HG03175 (cell line): ENCODE measurements around the gene CMIP.

ENCODE experiments used
- ATAC-seq: cut with Tn5 transposase; IDR thresholded peaks from one replicate; pipeline ENCODE4 v1.9.1; 2021; ENCODE audit warnings: mild to moderate bottlenecking, moderate library complexity; ENCODE audit not compliant: unreplicated experiment

CMIP gene

DNA sequence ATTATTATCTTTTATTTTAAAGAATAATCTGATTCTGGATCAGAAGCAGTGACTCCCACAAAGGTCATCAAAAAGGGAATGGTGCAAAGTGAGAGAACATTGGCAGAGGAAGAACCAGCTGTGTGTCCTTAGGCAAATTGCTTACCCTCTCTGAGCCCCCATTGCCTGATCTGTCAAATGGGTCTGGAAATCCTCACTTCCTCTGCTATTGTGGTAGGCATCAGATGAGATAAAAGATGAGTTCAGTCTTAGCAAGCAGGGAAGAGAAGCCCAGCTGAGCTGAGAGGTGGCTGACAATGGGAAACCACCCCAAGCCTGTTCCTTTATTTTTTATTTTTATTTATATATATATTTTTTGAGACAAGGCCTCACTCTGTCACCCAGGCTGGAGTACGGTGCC, 310.2 kb downstream of the CMIP start:
- no peak for ATAC-seq

DNA sequence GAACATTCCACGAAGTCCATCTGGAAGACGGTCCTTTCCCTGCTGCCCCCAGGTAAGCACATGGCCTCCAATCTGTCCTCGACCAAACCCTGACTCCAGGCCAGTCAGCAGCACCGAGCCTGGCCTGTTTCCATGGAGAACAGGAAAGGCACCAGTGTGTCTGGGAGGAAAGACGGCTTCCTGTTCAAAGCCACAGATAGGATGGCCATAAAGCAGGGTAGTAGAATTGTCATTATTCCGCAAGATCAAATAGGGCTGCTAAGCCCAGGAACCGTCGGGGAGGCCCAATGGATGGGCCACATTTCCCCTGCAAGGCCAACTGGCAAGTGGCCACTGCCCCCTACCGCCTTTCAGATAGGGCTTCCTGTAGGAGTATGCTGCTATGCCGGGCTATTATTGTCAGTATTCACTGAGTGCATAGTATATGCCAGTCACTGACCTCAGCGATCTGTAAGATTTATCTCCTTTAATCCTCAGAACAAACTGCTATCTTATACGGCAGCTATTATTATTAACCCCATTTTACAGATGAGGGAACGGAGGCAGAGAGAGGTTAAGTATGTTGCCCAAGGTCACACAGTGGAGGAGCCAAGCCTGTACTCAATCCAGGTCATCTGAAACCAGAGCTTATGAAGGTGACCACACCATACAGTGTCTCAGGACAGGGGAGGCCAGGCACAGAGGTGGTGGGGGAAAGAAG, 311.5 kb downstream of the CMIP start:
- ATAC-seq, result no peak

DNA sequence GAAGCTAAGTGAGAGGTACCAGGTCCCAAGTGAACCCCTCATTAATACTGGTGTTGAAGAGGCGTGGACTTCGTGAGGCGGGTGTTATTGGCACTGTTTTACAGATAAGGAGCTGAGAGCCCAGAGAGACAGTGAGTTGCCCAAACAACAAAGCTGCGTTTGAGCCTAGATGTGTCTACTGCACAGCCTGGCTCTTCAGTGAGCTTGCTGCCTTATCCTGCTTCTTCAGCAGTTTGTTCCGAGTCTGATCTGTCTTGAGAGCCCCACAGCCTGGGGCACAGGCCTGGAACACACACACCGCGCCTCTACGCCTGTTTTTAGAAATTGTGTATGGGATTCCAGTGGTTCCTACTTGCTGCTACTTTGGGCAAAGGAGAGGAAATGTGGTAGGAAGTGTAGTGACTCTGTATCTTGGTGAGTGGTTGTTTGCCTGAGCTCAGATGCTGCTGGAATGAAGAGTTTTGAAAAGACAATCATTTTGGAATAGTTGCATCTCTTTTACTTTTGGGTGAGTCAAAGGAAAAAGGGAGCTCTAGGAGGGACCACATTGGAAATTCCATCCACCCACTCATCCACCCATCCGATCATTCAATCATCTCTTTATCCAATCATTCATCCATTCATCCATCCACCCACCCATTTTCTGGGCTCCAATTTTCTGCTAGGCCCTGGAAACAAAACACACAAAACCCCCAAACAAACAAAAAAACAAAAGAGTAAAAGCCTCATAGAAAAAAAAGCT, 312.2 kb downstream of the CMIP start:
- no peak for ATAC-seq

DNA sequence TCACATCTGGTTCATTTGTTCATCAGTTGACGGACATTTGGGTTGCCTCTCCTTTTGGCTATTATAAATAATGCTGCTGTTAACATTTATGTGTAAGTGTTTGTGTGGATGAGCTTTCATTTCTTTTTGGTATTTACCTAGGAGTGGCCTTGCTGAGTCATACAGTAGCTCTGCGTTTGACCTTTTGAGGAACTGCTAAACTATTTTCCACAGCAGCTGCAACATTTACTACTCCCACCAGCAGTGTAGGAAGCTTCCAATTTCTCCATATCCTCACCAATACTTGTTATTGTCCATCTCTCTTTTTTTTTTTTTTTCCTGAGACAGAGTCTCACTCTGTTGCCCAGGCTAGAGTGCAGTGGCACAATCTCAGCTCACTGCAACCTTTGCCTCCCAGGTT, 313.8 kb downstream of the CMIP start:
- no peak for ATAC-seq
